NCI-H2107 treated with DMSO at 0.1 percent for 48 hours (cell line): ENCODE measurements around the gene KCNJ12.
"Not testable (repeated sequence)": the region's sequence is repeated elsewhere in the genome, so short reads cannot be mapped to it uniquely, and the experiment has no call there.

ENCODE experiments used
- DNase-seq: peaks from one replicate; lab custom pipeline; 2025; ENCODE audit not compliant: unreplicated experiment; lab: John Stamatoyannopoulos, UW

Gene KCNJ12

GRCh38 chr17:21418446-21419298, 42.5 kb downstream of the KCNJ12 start:
- no peak for DNase-seq

- DNase-seq: no peak
Measured at GRCh38 chr17:21419299-21420239, 43.4 kb downstream of the KCNJ12 start.

- not testable (repeated sequence) for DNase-seq
Measured at GRCh38 chr17:21420503-21421090, 44.4 kb downstream of the KCNJ12 start.

GRCh38 chr17:21421421-21422310, 45.5 kb downstream of the KCNJ12 start:
- not testable (repeated sequence) for DNase-seq

- not testable (repeated sequence) for DNase-seq
Measured at GRCh38 chr17:21422311-21423189, 46.4 kb downstream of the KCNJ12 start.

GRCh38 chr17:21423190-21423493, 47.0 kb downstream of the KCNJ12 start:
- not testable (repeated sequence) for DNase-seq

GRCh38 chr17:21424697-21425096, 48.5 kb downstream of the KCNJ12 start:
- DNase-seq: not testable (repeated sequence)

GRCh38 chr17:21425321-21425720, 49.2 kb downstream of the KCNJ12 start:
- DNase-seq: no peak

- no peak for DNase-seq
Measured at GRCh38 chr17:21425736-21426135, 49.6 kb downstream of the KCNJ12 start.

- not testable (repeated sequence) for DNase-seq
Measured at GRCh38 chr17:21426246-21426645, 50.1 kb downstream of the KCNJ12 start.

GRCh38 chr17:21426876-21427275, 50.7 kb downstream of the KCNJ12 start:
- not testable (repeated sequence) for DNase-seq

GRCh38 chr17:21427727-21428126, 51.6 kb downstream of the KCNJ12 start:
- DNase-seq: not testable (repeated sequence)

- DNase-seq: not testable (repeated sequence)
Measured at GRCh38 chr17:21428752-21429424, 52.7 kb downstream of the KCNJ12 start.

- DNase-seq: not testable (repeated sequence)
Measured at GRCh38 chr17:21429921-21430628, 53.9 kb downstream of the KCNJ12 start.

GRCh38 chr17:21433971-21434370, 57.8 kb downstream of the KCNJ12 start:
- DNase-seq: not testable (repeated sequence)

GRCh38 chr17:21434976-21435375, 58.8 kb downstream of the KCNJ12 start:
- not testable (repeated sequence) for DNase-seq

- DNase-seq: not testable (repeated sequence)
Measured at GRCh38 chr17:21436481-21436880, 60.3 kb downstream of the KCNJ12 start.
